GM21619 (cell line): Measurements from ENCODE around the gene GORAB.

ENCODE experiments used
- ATAC-seq: cut with Tn5 transposase; IDR thresholded peaks from one replicate; pipeline ENCODE4 v1.9.1; 2021; ENCODE audit not compliant: unreplicated experiment

GORAB gene

GRCh38 chr1:170587253-170587593 lies 55.3 kb downstream of the GORAB start:
- ATAC-seq = no peak

GRCh38 chr1:170590921-170591705 lies 59.1 kb downstream of the GORAB start:
- ATAC-seq = no peak

- no peak for ATAC-seq
Measured at GRCh38 chr1:170592591-170593111, 60.7 kb downstream of the GORAB start.

GRCh38 chr1:170593173-170594011 lies 61.4 kb downstream of the GORAB start:
- ATAC-seq = no peak

- ATAC-seq = no peak
Measured at GRCh38 chr1:170594066-170594626, 62.2 kb downstream of the GORAB start.

- no peak for ATAC-seq
Measured at GRCh38 chr1:170596701-170597100, 64.7 kb downstream of the GORAB start.

- no peak for ATAC-seq
Measured at GRCh38 chr1:170598618-170599017, 66.7 kb downstream of the GORAB start.

GRCh38 chr1:170599033-170599432 lies 67.1 kb downstream of the GORAB start:
- no peak for ATAC-seq

GRCh38 chr1:170601866-170602265 lies 69.9 kb downstream of the GORAB start:
- ATAC-seq = no peak
